Calu3 (cell line): ENCODE data around the gene GRIA1. TPM values are rescaled to one million over a fixed set of nuclear protein-coding genes. Genes with fewer than 3 reads are reported as not detected.

Source experiments
- BruUV-seq: library from RNA; stranded (reverse); fragments of 400-500 nt; replicated peaks from 2 replicates; lab custom pipeline; 2021; lab: Mats Ljungman, UMichigan
- CTCF ChIA-PET: fragments of 300-600 bp; sonication (Branson Sonifier 250); formaldehyde crosslinking; loops from one replicate; lab custom pipeline; 2022; ENCODE audit warnings: antibody characterized with exemption; lab: Charles Lee
- DNase-seq: peaks from one replicate; pipeline ENCODE4 v3.0.0; 2022
- H3K27ac Mint-ChIP-seq: one replicate; pipeline ENCODE4 v1.8.0; 2022; ENCODE audit warnings: mixed read lengths; ENCODE audit not compliant: unreplicated experiment
- H3K27me3 Mint-ChIP-seq: one replicate; pipeline ENCODE4 v1.8.0; 2022; ENCODE audit warnings: mixed read lengths; ENCODE audit not compliant: unreplicated experiment
- H3K36me3 Mint-ChIP-seq: one replicate; pipeline ENCODE4 v1.8.0; 2022; ENCODE audit warnings: mild to moderate bottlenecking, moderate library complexity, mixed read lengths; ENCODE audit not compliant: insufficient read depth, unreplicated experiment
- H3K4me1 Mint-ChIP-seq: one replicate; pipeline ENCODE4 v1.8.0; 2022; ENCODE audit warnings: mild to moderate bottlenecking, low read depth, mixed read lengths; ENCODE audit not compliant: unreplicated experiment
- H3K4me3 Mint-ChIP-seq: one replicate; pipeline ENCODE4 v1.8.0; 2022; ENCODE audit warnings: mild to moderate bottlenecking, low read depth, moderate library complexity, mixed read lengths; ENCODE audit not compliant: unreplicated experiment
- H3K9me3 Mint-ChIP-seq: one replicate; pipeline ENCODE4 v1.8.0; 2022; ENCODE audit warnings: low read depth, mixed read lengths; ENCODE audit not compliant: unreplicated experiment
- intact Hi-C: fragments of 100-400 bp; cut with micrococcal nuclease; formaldehyde crosslinking; loops from one replicate; pipeline ENCODE4 v1.10.0; 2022; ENCODE audit not compliant: unreplicated experiment
- total RNA-seq: library from RNA; stranded (reverse); gene quantifications from 2 replicates; pipeline ENCODE4 v1.2.3, GENCODE V29; 2022
- TF ChIP-seq, protein P1 (sequence below): fragments of 200-600 bp; IDR thresholded peaks from one replicate; pipeline ENCODE4 v1.8.0; 2022; ENCODE audit warnings: antibody characterized with exemption; ENCODE audit not compliant: unreplicated experiment

The GRIA1 gene
- total RNA-seq, 1 experiment from 2014 or later, result not detected

- BruUV-seq, result no TSS peak
- H3K9me3 Mint-ChIP-seq, result no peaks in the 10 kb centered on the region
- TF ChIP-seq, protein P1, sequence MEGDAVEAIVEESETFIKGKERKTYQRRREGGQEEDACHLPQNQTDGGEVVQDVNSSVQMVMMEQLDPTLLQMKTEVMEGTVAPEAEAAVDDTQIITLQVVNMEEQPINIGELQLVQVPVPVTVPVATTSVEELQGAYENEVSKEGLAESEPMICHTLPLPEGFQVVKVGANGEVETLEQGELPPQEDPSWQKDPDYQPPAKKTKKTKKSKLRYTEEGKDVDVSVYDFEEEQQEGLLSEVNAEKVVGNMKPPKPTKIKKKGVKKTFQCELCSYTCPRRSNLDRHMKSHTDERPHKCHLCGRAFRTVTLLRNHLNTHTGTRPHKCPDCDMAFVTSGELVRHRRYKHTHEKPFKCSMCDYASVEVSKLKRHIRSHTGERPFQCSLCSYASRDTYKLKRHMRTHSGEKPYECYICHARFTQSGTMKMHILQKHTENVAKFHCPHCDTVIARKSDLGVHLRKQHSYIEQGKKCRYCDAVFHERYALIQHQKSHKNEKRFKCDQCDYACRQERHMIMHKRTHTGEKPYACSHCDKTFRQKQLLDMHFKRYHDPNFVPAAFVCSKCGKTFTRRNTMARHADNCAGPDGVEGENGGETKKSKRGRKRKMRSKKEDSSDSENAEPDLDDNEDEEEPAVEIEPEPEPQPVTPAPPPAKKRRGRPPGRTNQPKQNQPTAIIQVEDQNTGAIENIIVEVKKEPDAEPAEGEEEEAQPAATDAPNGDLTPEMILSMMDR, result no peak
- no peak overlapping the region for H3K27ac Mint-ChIP-seq
- no peaks in the 10 kb centered on the region for H3K4me1 Mint-ChIP-seq
- DNase-seq, result no peak
- no peak overlapping the region for H3K4me3 Mint-ChIP-seq
- H3K36me3 Mint-ChIP-seq, result no peaks in the 10 kb centered on the region
- H3K27me3 Mint-ChIP-seq, result no peaks in the 10 kb centered on the region
- CTCF ChIA-PET, result no interaction called here
- intact Hi-C loops, result no loop called here
Measured at GRCh38 chr5:153520952-153521351, 30.5 kb downstream of the GRIA1 start.

DNA sequence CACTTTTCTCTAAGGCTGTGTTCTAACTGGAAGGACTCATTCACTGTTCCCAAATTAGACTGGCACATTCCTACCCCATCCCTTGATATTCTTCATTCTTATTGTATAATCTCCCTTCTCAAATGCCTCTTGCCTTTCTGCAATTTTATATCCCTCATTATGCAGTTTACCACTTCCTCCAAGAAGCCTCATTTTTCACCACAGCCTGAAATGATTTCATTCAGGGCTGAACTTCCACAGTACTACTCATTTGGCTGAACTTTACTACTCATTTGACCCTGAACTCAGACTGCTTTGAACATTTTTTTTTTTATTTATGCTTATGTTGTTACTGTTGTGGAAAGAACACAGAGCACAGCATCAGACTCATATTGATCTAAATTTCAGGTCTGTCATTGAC, 32.7 kb downstream of the GRIA1 start:
- Mint-ChIP-seq H3K4me3 (no peak overlapping the region), H3K27ac (no peak overlapping the region), H3K36me3 (no peaks in the 10 kb centered on the region), H3K9me3 (no peaks in the 10 kb centered on the region), H3K4me1 (no peaks in the 10 kb centered on the region), H3K27me3 (peaks cover 13% of the 10 kb centered on the region)
- TF ChIP-seq, protein P1, result no peak
- no peak for DNase-seq
- CTCF ChIA-PET, result no interaction called here
- intact Hi-C loops, result no loop called here
- BruUV-seq, result no TSS peak

DNA sequence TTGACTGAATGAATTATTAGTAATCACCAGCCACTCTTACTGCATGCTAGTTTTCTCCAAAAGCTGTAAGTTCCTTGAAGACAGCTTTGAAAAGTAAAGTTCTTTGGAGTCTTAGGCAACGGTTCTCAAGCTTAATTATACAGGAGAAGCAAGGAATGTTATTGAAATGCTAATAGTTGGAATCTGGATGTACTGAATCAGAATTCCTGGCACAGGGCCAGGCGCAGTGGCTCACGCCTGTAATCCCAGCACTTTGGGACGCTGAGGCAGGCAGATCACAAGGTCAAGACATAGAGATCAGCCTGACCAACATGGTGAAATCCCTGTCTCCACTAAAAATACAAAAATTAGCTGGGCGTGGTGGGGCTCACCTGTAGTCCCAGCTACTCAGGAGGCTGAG, 33.4 kb downstream of the GRIA1 start:
- no TSS peak for BruUV-seq
- Mint-ChIP-seq H3K36me3 (no peaks in the 10 kb centered on the region), H3K4me3 (no peak overlapping the region), H3K9me3 (no peaks in the 10 kb centered on the region), H3K27me3 (peaks cover 19% of the 10 kb centered on the region), H3K4me1 (no peaks in the 10 kb centered on the region), H3K27ac (no peak overlapping the region)
- TF ChIP-seq, protein P1, result no peak
- intact Hi-C loops, result no loop called here
- CTCF ChIA-PET, result no interaction called here
- no peak for DNase-seq

DNA sequence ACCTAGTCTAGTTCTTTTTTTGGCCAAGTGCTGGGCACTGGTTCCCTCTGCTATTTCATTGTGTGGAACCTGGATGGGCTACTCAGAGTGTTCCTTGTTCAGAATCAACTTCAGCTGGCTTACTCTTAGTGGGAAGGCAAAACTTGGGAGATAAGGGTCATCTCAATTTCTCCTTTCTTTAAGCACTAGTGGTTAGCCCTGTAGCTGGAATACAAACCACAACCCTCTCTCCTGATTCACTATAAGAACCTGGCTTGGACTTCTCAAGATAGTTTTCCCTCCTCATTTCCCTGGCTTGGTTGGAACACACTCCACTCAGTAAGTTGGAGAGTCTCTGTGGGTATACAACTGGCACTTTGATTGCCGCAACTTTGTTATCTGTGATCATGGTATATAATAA, 35.1 kb downstream of the GRIA1 start:
- no peaks in the 10 kb centered on the region for H3K36me3 Mint-ChIP-seq
- intact Hi-C loops, result no loop called here
- H3K9me3 Mint-ChIP-seq, result no peaks in the 10 kb centered on the region
- H3K27ac Mint-ChIP-seq, result no peak overlapping the region
- no peak overlapping the region for H3K4me3 Mint-ChIP-seq
- CTCF ChIA-PET, result no interaction called here
- BruUV-seq, result no TSS peak
- no peak for DNase-seq
- peaks cover 35% of the 10 kb centered on the region for H3K27me3 Mint-ChIP-seq
- no peaks in the 10 kb centered on the region for H3K4me1 Mint-ChIP-seq
- TF ChIP-seq, protein P1, result no peak
